ENCODE data around the gene TOGARAM2. TPM values are rescaled to one million over a fixed set of nuclear protein-coding genes. Genes with fewer than 3 reads are reported as not detected.

Gene TOGARAM2
- total RNA-seq, 1 donor from 2014 or later: 4.8 TPM

- H3K9me3 Mint-ChIP-seq: no peaks in the 10 kb centered on the region
- intact Hi-C loops (cut with micrococcal nuclease): no loop called here
Observed at GRCh38 chr2:29053670-29054400, 72.7 kb downstream of the TOGARAM2 start.

GRCh38 chr2:29054430-29054829 lies 73.3 kb downstream of the TOGARAM2 start:
- Mint-ChIP-seq H3K4me3 (no peak overlapping the region), H3K27ac (no peak overlapping the region)
- intact Hi-C loops (cut with micrococcal nuclease): no loop called here

More at GRCh38 chr2:29053670-29054400, 72.7 kb downstream of the TOGARAM2 start:
- no peaks in the 10 kb centered on the region for H3K4me1 Mint-ChIP-seq
- no peak overlapping the region for H3K27ac Mint-ChIP-seq
- no peaks in the 10 kb centered on the region for H3K27me3 Mint-ChIP-seq
- no peaks in the 10 kb centered on the region for H3K36me3 Mint-ChIP-seq (ENCODE audit: low read depth)
- H3K4me3 Mint-ChIP-seq: no peak overlapping the region
- no peak for DNase-seq

GRCh38 chr2:29055601-29056000 lies 74.5 kb downstream of the TOGARAM2 start:
- intact Hi-C loops (cut with micrococcal nuclease): no loop called here
- Mint-ChIP-seq H3K4me1 (peaks cover 6% of the 10 kb centered on the region), H3K27me3 (no peaks in the 10 kb centered on the region), H3K36me3 (ENCODE audit: low read depth) (no peaks in the 10 kb centered on the region), H3K27ac (no peak overlapping the region), H3K9me3 (no peaks in the 10 kb centered on the region), H3K4me3 (no peak overlapping the region)
- no peak for DNase-seq

More at GRCh38 chr2:29054430-29054829, 73.3 kb downstream of the TOGARAM2 start:
- H3K27me3 Mint-ChIP-seq: no peaks in the 10 kb centered on the region
- DNase-seq: no peak
- peaks cover 1% of the 10 kb centered on the region for H3K4me1 Mint-ChIP-seq
- no peaks in the 10 kb centered on the region for H3K9me3 Mint-ChIP-seq
- H3K36me3 Mint-ChIP-seq (ENCODE audit: low read depth): no peaks in the 10 kb centered on the region

- intact Hi-C loops (cut with micrococcal nuclease): no loop called here
Observed at GRCh38 chr2:29056452-29056851, 75.4 kb downstream of the TOGARAM2 start.

GRCh38 chr2:29057006-29057405 lies 75.9 kb downstream of the TOGARAM2 start:
- H3K9me3 Mint-ChIP-seq: no peaks in the 10 kb centered on the region
- H3K4me3 Mint-ChIP-seq: no peak overlapping the region
- no peaks in the 10 kb centered on the region for H3K36me3 Mint-ChIP-seq (ENCODE audit: low read depth)
- no peaks in the 10 kb centered on the region for H3K27me3 Mint-ChIP-seq
- no peak for DNase-seq
- H3K4me1 Mint-ChIP-seq: peaks cover 6% of the 10 kb centered on the region
- H3K27ac Mint-ChIP-seq: no peak overlapping the region
- intact Hi-C loops (cut with micrococcal nuclease): no loop called here

More at GRCh38 chr2:29056452-29056851, 75.4 kb downstream of the TOGARAM2 start:
- Mint-ChIP-seq H3K36me3 (ENCODE audit: low read depth) (no peaks in the 10 kb centered on the region), H3K9me3 (no peaks in the 10 kb centered on the region), H3K27me3 (no peaks in the 10 kb centered on the region), H3K4me3 (no peak overlapping the region), H3K27ac (no peak overlapping the region), H3K4me1 (peaks cover 6% of the 10 kb centered on the region)
- DNase-seq: no peak

- no peak for DNase-seq
- Mint-ChIP-seq H3K9me3 (no peaks in the 10 kb centered on the region), H3K27ac (peak overlapping the region; percentile 58), H3K36me3 (ENCODE audit: low read depth) (no peaks in the 10 kb centered on the region), H3K4me1 (peaks cover 6% of the 10 kb centered on the region), H3K27me3 (no peaks in the 10 kb centered on the region), H3K4me3 (no peak overlapping the region)
- intact Hi-C loops (cut with micrococcal nuclease): loop anchor here (1.0 kb wide), 1 partner anchor 41 kb away; no protein-coding TSS in a partner anchor
Observed at GRCh38 chr2:29059624-29060023, 78.5 kb downstream of the TOGARAM2 start.

GRCh38 chr2:29060441-29060840 lies 79.3 kb downstream of the TOGARAM2 start:
- H3K9me3 Mint-ChIP-seq: no peaks in the 10 kb centered on the region
- no peaks in the 10 kb centered on the region for H3K36me3 Mint-ChIP-seq (ENCODE audit: low read depth)
- H3K4me1 Mint-ChIP-seq: peaks cover 6% of the 10 kb centered on the region
- no peak overlapping the region for H3K27ac Mint-ChIP-seq
- no peaks in the 10 kb centered on the region for H3K27me3 Mint-ChIP-seq
- DNase-seq: no peak
- no peak overlapping the region for H3K4me3 Mint-ChIP-seq
- intact Hi-C loops (cut with micrococcal nuclease): no loop called here

GRCh38 chr2:29061176-29061575 lies 80.1 kb downstream of the TOGARAM2 start:
- H3K4me3 Mint-ChIP-seq: no peak overlapping the region
- intact Hi-C loops (cut with micrococcal nuclease): no loop called here
- H3K27me3 Mint-ChIP-seq: no peaks in the 10 kb centered on the region
- no peak for DNase-seq
- no peak overlapping the region for H3K27ac Mint-ChIP-seq
- peaks cover 6% of the 10 kb centered on the region for H3K4me1 Mint-ChIP-seq
- H3K36me3 Mint-ChIP-seq (ENCODE audit: low read depth): no peaks in the 10 kb centered on the region
- H3K9me3 Mint-ChIP-seq: no peaks in the 10 kb centered on the region

- DNase-seq: no peak
- Mint-ChIP-seq H3K36me3 (ENCODE audit: low read depth) (no peaks in the 10 kb centered on the region), H3K4me3 (no peak overlapping the region), H3K9me3 (no peaks in the 10 kb centered on the region), H3K27me3 (no peaks in the 10 kb centered on the region), H3K27ac (no peak overlapping the region), H3K4me1 (peaks cover 9% of the 10 kb centered on the region)
- intact Hi-C loops (cut with micrococcal nuclease): no loop called here
Observed at GRCh38 chr2:29061616-29062015, 80.5 kb downstream of the TOGARAM2 start.

GRCh38 chr2:29062371-29062770 lies 81.3 kb downstream of the TOGARAM2 start:
- intact Hi-C loops (cut with micrococcal nuclease): no loop called here
- no peak overlapping the region for H3K27ac Mint-ChIP-seq
- no peak overlapping the region for H3K4me3 Mint-ChIP-seq
- H3K36me3 Mint-ChIP-seq (ENCODE audit: low read depth): no peaks in the 10 kb centered on the region
- no peaks in the 10 kb centered on the region for H3K9me3 Mint-ChIP-seq
- DNase-seq: no peak
- peaks cover 9% of the 10 kb centered on the region for H3K4me1 Mint-ChIP-seq
- no peaks in the 10 kb centered on the region for H3K27me3 Mint-ChIP-seq

GRCh38 chr2:29063056-29063455 lies 82.0 kb downstream of the TOGARAM2 start:
- peaks cover 9% of the 10 kb centered on the region for H3K4me1 Mint-ChIP-seq
- H3K4me3 Mint-ChIP-seq: no peak overlapping the region
- H3K27ac Mint-ChIP-seq: no peak overlapping the region
- H3K36me3 Mint-ChIP-seq (ENCODE audit: low read depth): no peaks in the 10 kb centered on the region
- H3K9me3 Mint-ChIP-seq: no peaks in the 10 kb centered on the region
- H3K27me3 Mint-ChIP-seq: no peaks in the 10 kb centered on the region
- intact Hi-C loops (cut with micrococcal nuclease): no loop called here
- DNase-seq: no peak

- Mint-ChIP-seq H3K4me1 (peaks cover 9% of the 10 kb centered on the region), H3K27me3 (no peaks in the 10 kb centered on the region), H3K27ac (no peak overlapping the region), H3K36me3 (ENCODE audit: low read depth) (no peaks in the 10 kb centered on the region), H3K4me3 (no peak overlapping the region), H3K9me3 (no peaks in the 10 kb centered on the region)
- DNase-seq: no peak
- intact Hi-C loops (cut with micrococcal nuclease): no loop called here
Observed at GRCh38 chr2:29063646-29064345, 82.7 kb downstream of the TOGARAM2 start.

- Mint-ChIP-seq H3K9me3 (no peaks in the 10 kb centered on the region), H3K36me3 (ENCODE audit: low read depth) (no peaks in the 10 kb centered on the region), H3K4me1 (peaks cover 8% of the 10 kb centered on the region), H3K27ac (no peak overlapping the region), H3K27me3 (no peaks in the 10 kb centered on the region), H3K4me3 (no peak overlapping the region)
- no peak for DNase-seq
- intact Hi-C loops (cut with micrococcal nuclease): no loop called here
Observed at GRCh38 chr2:29064346-29064715, 83.2 kb downstream of the TOGARAM2 start.

- H3K4me3 Mint-ChIP-seq: no peak overlapping the region
- H3K36me3 Mint-ChIP-seq (ENCODE audit: low read depth): no peaks in the 10 kb centered on the region
Observed at GRCh38 chr2:29064746-29065067, 83.6 kb downstream of the TOGARAM2 start.

More at GRCh38 chr2:29064746-29065067, 83.6 kb downstream of the TOGARAM2 start:
- Mint-ChIP-seq H3K4me1 (peaks cover 5% of the 10 kb centered on the region), H3K27ac (no peak overlapping the region), H3K9me3 (no peaks in the 10 kb centered on the region), H3K27me3 (no peaks in the 10 kb centered on the region)
- no peak for DNase-seq
- intact Hi-C loops (cut with micrococcal nuclease): no loop called here

Measured in activated CD4-positive, alpha-beta T cell treated with anti-CD3 and anti-CD28 coated beads, Interleukin-2, amount 10 ng/mL, durations not matched to agents 24 days and 14 days (primary cell).